Osteoblast (primary cell): Measurements from ENCODE around the gene GHDC. TPM values are rescaled to one million over a fixed set of nuclear protein-coding genes. Genes with fewer than 3 reads are reported as not detected.
"Not testable (repeated sequence)": the region's sequence is repeated elsewhere in the genome, so short reads cannot be mapped to it uniquely, and the experiment has no call there.

Source experiments
- DNase-seq: peaks from one replicate; pipeline ENCODE4 v3.0.0; 2011; ENCODE audit warnings: low spot score, mixed read lengths; ENCODE audit not compliant: insufficient read length; ENCODE audit errors: missing footprints
- H2AFZ ChIP-seq: 2 replicates; pipeline ENCODE4 v1.6.0; 2011; ENCODE audit warnings: mild to moderate bottlenecking, low read length
- H3K27ac ChIP-seq: 2 replicates; pipeline ENCODE4 v1.5.1; 2011; ENCODE audit warnings: mild to moderate bottlenecking, low read depth, low read length, moderate library complexity
- H3K27me3 ChIP-seq: 2 replicates; pipeline ENCODE4 v1.6.0; 2012; ENCODE audit warnings: mild to moderate bottlenecking, control low read depth, inconsistent platforms, low read length, moderate library complexity; ENCODE audit not compliant: insufficient read depth
- H3K36me3 ChIP-seq: 2 replicates; pipeline ENCODE4 v1.5.1; 2011; ENCODE audit warnings: mild to moderate bottlenecking, low read length, control low read depth, moderate library complexity; ENCODE audit not compliant: insufficient read depth
- H3K4me1 ChIP-seq: 2 replicates; pipeline ENCODE4 v1.5.1; 2011; ENCODE audit warnings: mild to moderate bottlenecking, low read length, control low read depth, moderate library complexity; ENCODE audit not compliant: insufficient read depth
- H3K4me2 ChIP-seq: 2 replicates; pipeline ENCODE4 v1.6.0; 2011; ENCODE audit warnings: mild to moderate bottlenecking, low read length; ENCODE audit not compliant: insufficient read depth
- H3K4me3 ChIP-seq: fragments of 200-600 bp; sonication (generic); 3 replicates; pipeline ENCODE4 v1.5.1; 2012; ENCODE audit warnings: mild to moderate bottlenecking, low read length, inconsistent platforms; ENCODE audit not compliant: insufficient read depth
- H3K79me2 ChIP-seq: 2 replicates; pipeline ENCODE4 v1.6.0; 2012; ENCODE audit warnings: mild to moderate bottlenecking, low read length, control low read depth, inconsistent platforms; ENCODE audit not compliant: insufficient read depth
- H3K9me3 ChIP-seq: 2 replicates; pipeline ENCODE4 v1.5.1; 2011; ENCODE audit warnings: low read depth, low read length, control low read depth
- H4K20me1 ChIP-seq: 2 replicates; pipeline ENCODE4 v1.6.0; 2012; ENCODE audit warnings: mild to moderate bottlenecking, low read length, control low read depth; ENCODE audit not compliant: insufficient read depth
- total RNA-seq: library from RNA; depleted of rRNA; stranded (reverse); fragments of >200 nt; gene quantifications from 2 replicates; pipeline ENCODE4 v1.2.3, GENCODE V29; 2012
- TF ChIP-seq, protein P1 (sequence below): IDR thresholded peaks from 2 replicates; pipeline ENCODE4 v1.5.1; 2011; ENCODE audit warnings: mild to moderate bottlenecking, low read depth, low read length, moderate library complexity; ENCODE audit errors: extremely low read depth

GHDC gene
- total RNA-seq, 1 donor: 31.8 TPM

DNA sequence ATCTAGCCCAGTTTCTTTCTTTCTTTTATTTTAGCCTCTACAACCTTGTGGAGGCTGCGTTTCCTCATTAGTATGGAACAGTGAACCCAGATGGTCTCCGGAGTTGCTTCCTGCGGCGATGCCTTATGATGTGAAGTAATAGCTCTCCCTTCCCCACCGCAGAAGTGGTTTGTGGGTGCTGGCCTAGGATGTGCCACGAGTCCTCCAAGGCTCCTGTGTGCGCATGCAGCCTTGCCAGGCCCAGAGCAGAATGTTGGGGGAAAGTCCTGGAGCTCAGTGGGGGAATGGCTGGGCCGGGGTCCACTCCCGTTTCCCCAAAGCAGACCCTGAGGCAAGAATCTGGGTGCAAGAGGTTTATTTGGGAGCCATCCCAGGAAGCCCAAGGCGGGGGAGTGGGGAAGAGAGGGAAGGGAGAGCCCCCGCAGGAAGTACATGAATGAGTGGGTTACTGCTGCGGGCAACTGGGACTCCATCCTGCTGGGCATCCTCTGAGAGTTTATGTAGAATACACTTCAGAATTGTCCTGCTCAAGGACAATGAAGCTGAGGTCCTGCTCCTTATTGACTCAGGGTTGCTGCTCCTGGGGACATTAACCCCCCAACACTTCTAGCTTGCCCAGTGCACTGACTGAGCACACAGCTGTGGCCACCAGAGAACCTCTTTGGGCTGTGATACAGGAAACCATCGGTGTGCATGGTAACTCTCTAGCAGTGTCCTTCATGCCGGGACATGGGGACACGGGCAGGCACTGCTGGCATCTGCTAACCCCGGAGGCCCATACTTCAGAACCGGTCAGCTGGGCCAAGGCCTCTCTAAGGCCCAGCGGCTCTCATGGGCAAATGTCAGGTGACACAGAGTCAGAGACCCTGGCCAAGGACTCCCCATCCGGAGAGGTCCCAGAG lies 5.3 kb downstream of the GHDC start:
- TF ChIP-seq, protein P1, sequence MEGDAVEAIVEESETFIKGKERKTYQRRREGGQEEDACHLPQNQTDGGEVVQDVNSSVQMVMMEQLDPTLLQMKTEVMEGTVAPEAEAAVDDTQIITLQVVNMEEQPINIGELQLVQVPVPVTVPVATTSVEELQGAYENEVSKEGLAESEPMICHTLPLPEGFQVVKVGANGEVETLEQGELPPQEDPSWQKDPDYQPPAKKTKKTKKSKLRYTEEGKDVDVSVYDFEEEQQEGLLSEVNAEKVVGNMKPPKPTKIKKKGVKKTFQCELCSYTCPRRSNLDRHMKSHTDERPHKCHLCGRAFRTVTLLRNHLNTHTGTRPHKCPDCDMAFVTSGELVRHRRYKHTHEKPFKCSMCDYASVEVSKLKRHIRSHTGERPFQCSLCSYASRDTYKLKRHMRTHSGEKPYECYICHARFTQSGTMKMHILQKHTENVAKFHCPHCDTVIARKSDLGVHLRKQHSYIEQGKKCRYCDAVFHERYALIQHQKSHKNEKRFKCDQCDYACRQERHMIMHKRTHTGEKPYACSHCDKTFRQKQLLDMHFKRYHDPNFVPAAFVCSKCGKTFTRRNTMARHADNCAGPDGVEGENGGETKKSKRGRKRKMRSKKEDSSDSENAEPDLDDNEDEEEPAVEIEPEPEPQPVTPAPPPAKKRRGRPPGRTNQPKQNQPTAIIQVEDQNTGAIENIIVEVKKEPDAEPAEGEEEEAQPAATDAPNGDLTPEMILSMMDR: no peak
- H3K9me3 ChIP-seq: no peaks in the 10 kb centered on the region
- no peaks in the 10 kb centered on the region for H4K20me1 ChIP-seq
- DNase-seq: peak; percentile 69
- H2AFZ ChIP-seq: no peak overlapping the region
- no peaks in the 10 kb centered on the region for H3K79me2 ChIP-seq
- no peak overlapping the region for H3K27ac ChIP-seq
- H3K27me3 ChIP-seq: no peaks in the 10 kb centered on the region
- no peak overlapping the region for H3K4me3 ChIP-seq
- no peak overlapping the region for H3K4me2 ChIP-seq
- H3K36me3 ChIP-seq: no peaks in the 10 kb centered on the region
- H3K4me1 ChIP-seq: peaks cover 11% of the 10 kb centered on the region

DNA sequence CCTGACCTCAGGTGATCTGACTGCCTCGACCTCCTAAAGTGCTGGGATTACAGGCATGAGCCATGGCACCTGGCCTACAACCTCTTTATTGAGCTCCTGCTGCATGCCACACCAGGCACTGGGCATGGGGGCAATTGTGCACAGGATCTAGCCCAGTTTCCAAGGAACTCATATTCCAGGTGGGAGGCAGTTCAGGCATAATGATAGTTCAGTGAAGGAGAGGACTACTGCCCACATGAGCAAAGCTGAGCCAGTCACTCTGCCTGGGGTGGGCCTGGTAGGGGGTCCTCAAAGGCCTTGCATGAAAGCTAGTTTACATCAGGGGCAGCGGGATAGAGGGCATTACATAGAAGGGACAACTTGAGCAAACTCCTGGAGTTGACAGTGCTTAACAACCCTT lies 6.5 kb downstream of the GHDC start:
- H3K27ac ChIP-seq: no peak overlapping the region
- H3K27me3 ChIP-seq: no peaks in the 10 kb centered on the region
- no peak overlapping the region for H3K4me2 ChIP-seq
- no peak for DNase-seq
- TF ChIP-seq, protein P1: no peak
- H3K4me1 ChIP-seq: peaks cover 15% of the 10 kb centered on the region
- H3K79me2 ChIP-seq: no peaks in the 10 kb centered on the region
- H3K36me3 ChIP-seq: no peaks in the 10 kb centered on the region
- no peak overlapping the region for H3K4me3 ChIP-seq
- H4K20me1 ChIP-seq: no peaks in the 10 kb centered on the region
- H3K9me3 ChIP-seq: no peaks in the 10 kb centered on the region
- no peak overlapping the region for H2AFZ ChIP-seq

DNA sequence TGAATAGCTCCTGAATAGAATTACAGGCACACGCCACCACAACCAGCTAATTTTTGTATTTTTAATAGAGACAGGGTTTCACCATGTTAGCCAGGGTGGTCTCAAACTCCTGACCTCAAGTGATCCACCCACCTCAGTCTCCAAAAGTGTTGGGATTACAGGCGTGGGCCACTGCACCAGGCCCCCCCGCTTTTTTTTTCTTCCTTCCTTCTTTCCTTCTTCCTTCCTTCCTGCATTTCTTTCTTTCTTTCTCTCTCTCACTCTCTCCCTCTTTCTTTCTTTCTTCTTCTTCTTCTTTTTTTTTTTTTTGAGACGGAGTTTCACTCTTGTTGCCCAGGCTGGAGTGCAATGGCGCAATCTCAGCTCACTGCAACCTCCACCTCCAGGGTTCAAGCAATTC lies 8.1 kb downstream of the GHDC start:
- H3K9me3 ChIP-seq, H3K4me2 ChIP-seq, DNase-seq, H3K27ac ChIP-seq, H2AFZ ChIP-seq, H3K36me3 ChIP-seq, H4K20me1 ChIP-seq, H3K79me2 ChIP-seq, H3K4me3 ChIP-seq: not testable (repeated sequence)
- Histone ChIP-seq H3K4me1 (peaks cover 19% of the 10 kb centered on the region), H3K27me3 (peaks cover 10% of the 10 kb centered on the region)

DNA sequence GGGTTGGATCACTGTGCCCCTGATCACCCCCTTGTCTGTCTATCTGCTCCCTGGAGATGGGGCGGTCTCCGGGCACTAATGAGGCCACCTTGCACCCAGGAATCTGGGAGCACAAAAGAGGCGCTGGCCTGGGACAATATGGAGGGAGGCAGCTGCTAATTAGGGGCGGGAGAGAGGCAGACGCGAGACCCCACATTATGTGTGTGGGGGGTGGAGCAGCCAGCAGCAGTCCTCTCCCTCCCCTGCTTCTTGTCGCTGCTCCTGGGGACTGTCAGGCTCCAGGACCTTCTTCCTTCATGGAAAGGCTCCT lies 8.7 kb downstream of the GHDC start:
- DNase-seq: no peak
- H3K4me3 ChIP-seq: no peak overlapping the region
- no peak overlapping the region for H2AFZ ChIP-seq
- H3K27me3 ChIP-seq: peaks cover 16% of the 10 kb centered on the region
- no peak overlapping the region for H3K27ac ChIP-seq
- H3K4me2 ChIP-seq: no peak overlapping the region
- H3K4me1 ChIP-seq: peaks cover 26% of the 10 kb centered on the region
- no peaks in the 10 kb centered on the region for H3K9me3 ChIP-seq
- TF ChIP-seq, protein P1: no peak
- H3K36me3 ChIP-seq: no peaks in the 10 kb centered on the region
- H3K79me2 ChIP-seq: no peaks in the 10 kb centered on the region
- H4K20me1 ChIP-seq: no peaks in the 10 kb centered on the region
